GM12878 (cell line): Measurements from ENCODE around the gene SYNGR1. TPM values are rescaled to one million over a fixed set of nuclear protein-coding genes. Genes with fewer than 3 reads are reported as not detected.

Experiments used
- GABPA ChIP-seq: IDR thresholded peaks from 2 replicates; pipeline ENCODE4 v1.6.1; 2014; ENCODE audit warnings: antibody characterized with exemption, low read depth, mild to moderate bottlenecking, inconsistent platforms
- JUNB ChIP-seq: IDR thresholded peaks from 2 replicates; pipeline ENCODE4 v1.6.1; 2016; ENCODE audit warnings: antibody characterized with exemption, mild to moderate bottlenecking
- NKRF ChIP-seq: fragments of 450-650 bp; conservative IDR thresholded peaks from 2 replicates; pipeline ENCODE4 v1.6.1; 2017; ENCODE audit warnings: mild to moderate bottlenecking, moderate library complexity
- TCF12 ChIP-seq: IDR thresholded peaks from 2 replicates; pipeline ENCODE4 v1.6.1; 2011; ENCODE audit warnings: low read depth, mild to moderate bottlenecking, low read length
- ZBTB40 ChIP-seq: fragments of 450-650 bp; IDR thresholded peaks from 2 replicates; pipeline ENCODE4 v1.6.1; 2016; ENCODE audit warnings: mild to moderate bottlenecking, moderate library complexity, borderline replicate concordance
- polyA plus RNA-seq, 11 experiments: library from polyadenylated mRNA; depleted of rRNA in 4 of 11; unstranded in 6 of 11; stranded (reverse) in 5 of 11; fragments of >200 nt; fragmentation: Nextera tagmentation in 4 of 11; fragmentation: Illumina TruSeq in 1 of 11; extraction: Ambion mirVana in 4 of 11; extraction: Trizol in 1 of 11; gene quantifications; 1 replicate in 1 of 11; 2 replicates in 10 of 11; pipeline versions ENCODE4 v1.2.1 to v1.2.3, GENCODE V29; 2011 to 2016; ENCODE audit warnings: inconsistent platforms in 2 of 11, missing spikeins in 2 of 11, low read depth in 1 of 11
- total RNA-seq, 4 experiments: library from RNA; depleted of rRNA in 3 of 4; stranded (reverse); fragments of >200 nt in 3 of 4; fragmentation: Illumina TruSeq in 1 of 4; extraction: Trizol in 1 of 4; gene quantifications; 2 replicates each; pipeline versions ENCODE4 v1.2.1 to v1.2.3, GENCODE V29; 2013 to 2021

Gene SYNGR1
- total and polyA plus RNA-seq, 10 of the 15 experiments (the other 5 are each of a cell fraction or from before 2014, with no cell fraction given): 0.87 to 9.2 (median 3.5) TPM

GRCh38 chr22:39395936-39396796, 46.4 kb downstream of the SYNGR1 start (continued):
- TF ChIP-seq NKRF (no peak), JUNB (no peak), ZBTB40 (no peak), TCF12 (no peak), GABPA (no peak)
